SU-DHL-6 (cell line): ENCODE measurements around the gene MGAT4A.

ENCODE experiments used
- CTCF ChIP-seq: fragments of 200-600 bp; sonication (generic); IDR thresholded peaks from one replicate; pipeline ENCODE4 v1.5.1; 2017; ENCODE audit warnings: antibody characterized with exemption, mild to moderate bottlenecking, low read length, moderate library complexity; ENCODE audit not compliant: insufficient read depth, poor library complexity, severe bottlenecking
- EZH2phosphoT487 ChIP-seq: fragments of 200-600 bp; sonication (generic), shearing (Covaris generic); conservative IDR thresholded peaks from 2 replicates; pipeline ENCODE4 v1.6.1; 2018; ENCODE audit warnings: mild to moderate bottlenecking, antibody characterized with exemption, low read length, moderate library complexity, mixed read lengths

GRCh38 chr2:98759338-98759737 is 28.4 kb upstream of the MGAT4A start:
- no peak for TF ChIP-seq CTCF
- TF ChIP-seq EZH2phosphoT487 = no peak
